Fibroblast of lung (primary cell): Measurements from ENCODE around the gene PIAS1.

ENCODE experiments used
- CTCF ChIP-seq, 2 donors: IDR thresholded peaks in 1 of 2; conservative IDR thresholded peaks in 1 of 2; 1 replicate in 1 of 2; 2 replicates in 1 of 2; pipeline ENCODE4 v1.5.1; 2011 to 2012; ENCODE audit warnings: low read length in 2 of 2, control low read depth in 1 of 2, inconsistent platforms in 1 of 2, low read depth in 1 of 2, mild to moderate bottlenecking in 1 of 2
- EZH2 ChIP-seq: IDR thresholded peaks from 2 replicates; pipeline ENCODE4 v1.5.1; 2012; ENCODE audit warnings: low read length, control low read depth, mild to moderate bottlenecking; ENCODE audit errors: missing control alignments

DNA sequence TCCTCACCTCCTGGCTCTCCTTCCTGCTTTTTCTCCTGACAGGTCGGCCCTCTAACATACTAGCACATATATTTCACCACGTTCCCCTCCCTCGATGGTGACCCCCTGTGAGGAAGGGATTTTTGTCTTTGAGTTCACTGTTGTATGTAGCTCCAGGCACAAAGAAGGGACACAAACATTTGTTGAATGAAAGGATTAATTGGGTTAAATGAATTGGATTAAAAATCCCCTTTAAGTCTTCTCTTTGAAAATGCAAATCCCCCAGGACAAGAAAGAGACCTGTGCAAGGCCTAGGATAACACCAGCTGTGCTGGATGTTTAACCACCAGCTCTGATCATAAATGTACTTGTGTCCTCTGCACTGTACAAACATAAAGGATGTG, 147.8 kb downstream of the PIAS1 start:
- TF ChIP-seq CTCF (conservative IDR thresholded peaks at IDR 0.05 in 1 of 2, IDR thresholded peaks at IDR 0.05 in 1 of 2; ENCODE audit: low read depth in 1 of 2, low read length in 2 of 2), result no peak
- no peak for TF ChIP-seq EZH2
